ENCODE measurements around the gene TMCO4. TPM values are rescaled to one million over a fixed set of nuclear protein-coding genes. Genes with fewer than 3 reads are reported as not detected.

TMCO4 gene
- total and polyA plus RNA-seq, 2 donors (not counting 1 experiment from before 2014, with no cell fraction given), result 21.7 to 31.3 TPM

GRCh38 chr1:19794583-19794982 is 5.1 kb downstream of the TMCO4 start:
- no CpG with 5 or more reads among the region's 4 CpGs for WGBS (ENCODE audit: insufficient coverage)
- H3K4me1 Mint-ChIP-seq, result peaks cover 30% of the 10 kb centered on the region

GRCh38 chr1:19793360-19794046 is 6.2 kb downstream of the TMCO4 start:
- Histone ChIP-seq H3K4me3 (ENCODE audit: control extremely low read depth in 1 of 5, extremely low read depth in 1 of 5, insufficient read depth in 1 of 5, low read depth in 2 of 5, low read length in 4 of 5) (no peak overlapping the region), H3K27me3 (replicated peaks in 1 of 4; ENCODE audit: control extremely low read depth in 1 of 4, control insufficient read depth in 3 of 4, insufficient read depth in 4 of 4, low read length in 3 of 4) (no peaks in the 10 kb centered on the region), H3K9me3 (ENCODE audit: control extremely low read depth in 1 of 3, control insufficient read depth in 2 of 3, insufficient read depth in 1 of 3, low read length in 2 of 3) (no peaks in the 10 kb centered on the region), H3K79me2 (ENCODE audit: control insufficient read depth, insufficient read depth, low read length) (no peaks in the 10 kb centered on the region), H3K27ac (ENCODE audit: low read length in 2 of 2) (no peak overlapping the region), H3K4me1 (ENCODE audit: control insufficient read depth in 2 of 2, insufficient read depth in 2 of 2, low read length in 2 of 2) (peaks cover 0 to 8% of the 10 kb centered on the region in 2 donors), H3K9ac (ENCODE audit: low read length) (no peak overlapping the region), H3K4me2 (replicated peaks; ENCODE audit: low read depth, low read length, poor library complexity, severe bottlenecking) (no peak overlapping the region), H3K36me3 (replicated peaks in 1 of 2; ENCODE audit: control extremely low read depth in 1 of 2, control insufficient read depth in 1 of 2, extremely low read depth in 1 of 2, insufficient read depth in 2 of 2, low read length in 1 of 2) (peaks cover 2 to 19% of the 10 kb centered on the region in 2 experiments), H2AFZ (ENCODE audit: insufficient read depth, low read depth, low read length, poor library complexity, severe bottlenecking) (no peak overlapping the region), H4K20me1 (ENCODE audit: control insufficient read depth, insufficient read depth, low read length, poor library complexity, severe bottlenecking) (no peaks in the 10 kb centered on the region)
- Mint-ChIP-seq H3K4me1 (peaks cover 23% of the 10 kb centered on the region), H3K4me3 (no peak overlapping the region), H3K27me3 (no peaks in the 10 kb centered on the region), H3K9me3 (ENCODE audit: insufficient read depth) (peaks cover 4% of the 10 kb centered on the region), H3K27ac (no peak overlapping the region)
- ATAC-seq (ENCODE audit: low read depth), result no peak
- intact Hi-C loops (cut with micrococcal nuclease), result no loop called here
- ChIA-PET POLR2A (no interaction called here), CTCF (no interaction called here)
- no peak for TF ChIP-seq CTCF (IDR thresholded peaks at IDR 0.05)
- no peak for TF ChIP-seq EZH2 (IDR thresholded peaks at IDR 0.05; ENCODE audit: borderline replicate concordance, insufficient read depth, low read depth, low read length, poor library complexity, severe bottlenecking)
- DNase-seq, result no peak
- WGBS (ENCODE audit: insufficient coverage), result 90% methylated on average over 2 of the region's 6 CpGs

More at GRCh38 chr1:19794583-19794982, 5.1 kb downstream of the TMCO4 start:
- no peaks in the 10 kb centered on the region for H4K20me1 ChIP-seq (ENCODE audit: control insufficient read depth, insufficient read depth, low read length, poor library complexity, severe bottlenecking)
- H3K4me2 ChIP-seq (replicated peaks; ENCODE audit: low read depth, low read length, poor library complexity, severe bottlenecking), result no peak overlapping the region
- H3K9ac ChIP-seq (ENCODE audit: low read length), result no peak overlapping the region
- H3K9me3 ChIP-seq (ENCODE audit: control extremely low read depth in 1 of 3, control insufficient read depth in 2 of 3, insufficient read depth in 1 of 3, low read length in 2 of 3), result no peaks in the 10 kb centered on the region
- H3K27me3 Mint-ChIP-seq, result no peaks in the 10 kb centered on the region
- H3K27ac Mint-ChIP-seq, result no peak overlapping the region
- H3K4me3 ChIP-seq (ENCODE audit: control extremely low read depth in 1 of 5, extremely low read depth in 1 of 5, insufficient read depth in 1 of 5, low read depth in 2 of 5, low read length in 4 of 5), result no peak overlapping the region
- no peak overlapping the region for H3K27ac ChIP-seq (ENCODE audit: low read length in 2 of 2)
- H2AFZ ChIP-seq (ENCODE audit: insufficient read depth, low read depth, low read length, poor library complexity, severe bottlenecking), result no peak overlapping the region
- H3K79me2 ChIP-seq (ENCODE audit: control insufficient read depth, insufficient read depth, low read length), result no peaks in the 10 kb centered on the region
- H3K9me3 Mint-ChIP-seq (ENCODE audit: insufficient read depth), result peaks cover 4% of the 10 kb centered on the region
- ATAC-seq (ENCODE audit: low read depth) (no peak), DNase-seq (no peak)
- ChIA-PET POLR2A (no interaction called here), CTCF (no interaction called here)
- H3K4me1 ChIP-seq (ENCODE audit: control insufficient read depth in 2 of 2, insufficient read depth in 2 of 2, low read length in 2 of 2), result peaks cover 7 to 18% of the 10 kb centered on the region in 2 donors
- intact Hi-C loops (cut with micrococcal nuclease), result no loop called here
- no peaks in the 10 kb centered on the region for H3K27me3 ChIP-seq (replicated peaks in 1 of 4; ENCODE audit: control extremely low read depth in 1 of 4, control insufficient read depth in 3 of 4, insufficient read depth in 4 of 4, low read length in 3 of 4)
- TF ChIP-seq EZH2 (IDR thresholded peaks at IDR 0.05; ENCODE audit: borderline replicate concordance, insufficient read depth, low read depth, low read length, poor library complexity, severe bottlenecking), result no peak
- no peak overlapping the region for H3K4me3 Mint-ChIP-seq
- H3K36me3 ChIP-seq (replicated peaks in 1 of 2; ENCODE audit: control extremely low read depth in 1 of 2, control insufficient read depth in 1 of 2, extremely low read depth in 1 of 2, insufficient read depth in 2 of 2, low read length in 1 of 2), result peaks cover under 1 to 18% of the 10 kb centered on the region in 2 experiments

Data from B cell (primary cell).